Measurements from ENCODE around the gene EIF2AK3. TPM values are rescaled to one million over a fixed set of nuclear protein-coding genes. Genes with fewer than 3 reads are reported as not detected.

The EIF2AK3 gene
- total and polyA plus RNA-seq, 2 donors (not counting 1 experiment from before 2014, with no cell fraction given) = 11.9 to 19.8 TPM

GRCh38 chr2:88667219-88667618, 40.0 kb upstream of the EIF2AK3 start:
- Histone ChIP-seq H3K27me3 (ENCODE audit: control insufficient read depth, insufficient read depth, low read length) (peaks cover 4% of the 10 kb centered on the region), H3K9me3 (ENCODE audit: control insufficient read depth, insufficient read depth, low read depth, low read length) (no peaks in the 10 kb centered on the region), H3K4me3 (replicated peaks in 1 of 4; ENCODE audit: control extremely low read depth in 1 of 4, insufficient read depth in 1 of 4, low read depth in 3 of 4, low read length in 4 of 4) (no peak overlapping the region), H3K36me3 (ENCODE audit: control insufficient read depth, insufficient read depth, low read length) (no peaks in the 10 kb centered on the region), H4K20me1 (ENCODE audit: control insufficient read depth, extremely low read depth, insufficient read depth, low read length) (no peaks in the 10 kb centered on the region), H3K9ac (ENCODE audit: insufficient read depth, low read length) (no peak overlapping the region), H3K4me1 (ENCODE audit: control insufficient read depth, extremely low read depth, insufficient read depth, low read length) (no peaks in the 10 kb centered on the region), H3K4me2 (ENCODE audit: extremely low read depth, insufficient read depth, low read length) (no peak overlapping the region), H3K79me2 (ENCODE audit: control insufficient read depth, insufficient read depth, low read length) (no peaks in the 10 kb centered on the region), H2AFZ (ENCODE audit: low read length) (no peak overlapping the region), H3K27ac (ENCODE audit: insufficient read depth, low read length) (no peak overlapping the region)
- no peak for TF ChIP-seq CTCF (conservative IDR thresholded peaks at IDR 0.05 in 1 of 2, IDR thresholded peaks at IDR 0.05 in 1 of 2; ENCODE audit: low read depth in 1 of 2, low read length in 2 of 2)
- no peak for DNase-seq (ENCODE audit: low read depth in 2 of 2)

GRCh38 chr2:88666576-88666975, 39.3 kb upstream of the EIF2AK3 start:
- no peaks in the 10 kb centered on the region for H3K4me1 ChIP-seq (ENCODE audit: control insufficient read depth, extremely low read depth, insufficient read depth, low read length)
- no peak for DNase-seq (ENCODE audit: low read depth in 2 of 2)
- TF ChIP-seq EZH2 (IDR thresholded peaks at IDR 0.05; ENCODE audit: low read length, missing control alignments) (no peak), CTCF (conservative IDR thresholded peaks at IDR 0.05 in 1 of 2, IDR thresholded peaks at IDR 0.05 in 1 of 2; ENCODE audit: low read depth in 1 of 2, low read length in 2 of 2) (no peak)

GRCh38 chr2:88660622-88661021, 33.4 kb upstream of the EIF2AK3 start:
- Histone ChIP-seq H3K27ac (ENCODE audit: insufficient read depth, low read length) (no peak overlapping the region), H4K20me1 (ENCODE audit: control insufficient read depth, extremely low read depth, insufficient read depth, low read length) (no peaks in the 10 kb centered on the region), H3K4me1 (ENCODE audit: control insufficient read depth, extremely low read depth, insufficient read depth, low read length) (peaks cover 15% of the 10 kb centered on the region), H3K79me2 (ENCODE audit: control insufficient read depth, insufficient read depth, low read length) (no peaks in the 10 kb centered on the region), H3K4me2 (ENCODE audit: extremely low read depth, insufficient read depth, low read length) (no peak overlapping the region), H2AFZ (ENCODE audit: low read length) (no peak overlapping the region), H3K27me3 (ENCODE audit: control insufficient read depth, insufficient read depth, low read length) (peaks cover 2% of the 10 kb centered on the region), H3K9me3 (ENCODE audit: control insufficient read depth, insufficient read depth, low read depth, low read length) (no peaks in the 10 kb centered on the region), H3K36me3 (ENCODE audit: control insufficient read depth, insufficient read depth, low read length) (no peaks in the 10 kb centered on the region), H3K9ac (ENCODE audit: insufficient read depth, low read length) (no peak overlapping the region), H3K4me3 (replicated peaks in 1 of 4; ENCODE audit: control extremely low read depth in 1 of 4, insufficient read depth in 1 of 4, low read depth in 3 of 4, low read length in 4 of 4) (no peak overlapping the region)
- TF ChIP-seq EZH2 (IDR thresholded peaks at IDR 0.05; ENCODE audit: low read length, missing control alignments) (no peak), CTCF (conservative IDR thresholded peaks at IDR 0.05 in 1 of 2, IDR thresholded peaks at IDR 0.05 in 1 of 2; ENCODE audit: low read depth in 1 of 2, low read length in 2 of 2) (no peak)
- no peak for DNase-seq (ENCODE audit: low read depth in 2 of 2)

More at GRCh38 chr2:88666576-88666975, 39.3 kb upstream of the EIF2AK3 start:
- no peak overlapping the region for H3K9ac ChIP-seq (ENCODE audit: insufficient read depth, low read length)
- H3K9me3 ChIP-seq (ENCODE audit: control insufficient read depth, insufficient read depth, low read depth, low read length) = no peaks in the 10 kb centered on the region
- H2AFZ ChIP-seq (ENCODE audit: low read length) = no peak overlapping the region
- no peak overlapping the region for H3K4me2 ChIP-seq (ENCODE audit: extremely low read depth, insufficient read depth, low read length)
- peaks cover 4% of the 10 kb centered on the region for H3K27me3 ChIP-seq (ENCODE audit: control insufficient read depth, insufficient read depth, low read length)
- no peak overlapping the region for H3K4me3 ChIP-seq (replicated peaks in 1 of 4; ENCODE audit: control extremely low read depth in 1 of 4, insufficient read depth in 1 of 4, low read depth in 3 of 4, low read length in 4 of 4)
- no peaks in the 10 kb centered on the region for H3K36me3 ChIP-seq (ENCODE audit: control insufficient read depth, insufficient read depth, low read length)
- H4K20me1 ChIP-seq (ENCODE audit: control insufficient read depth, extremely low read depth, insufficient read depth, low read length) = no peaks in the 10 kb centered on the region
- H3K27ac ChIP-seq (ENCODE audit: insufficient read depth, low read length) = no peak overlapping the region
- H3K79me2 ChIP-seq (ENCODE audit: control insufficient read depth, insufficient read depth, low read length) = no peaks in the 10 kb centered on the region

All from fibroblast of lung (primary cell).